ENCODE measurements around the gene USP48.
"Not testable (repeated sequence)": the region's sequence is repeated elsewhere in the genome, so short reads cannot be mapped to it uniquely, and the experiment has no call there.

The USP48 gene

GRCh38 chr1:21782868-21783678 lies at the start of gene USP48:
Gene USP48 (minus strand): TSS chr1:21783149. CDS start chr1:21782957, 192 bp downstream.
- peak; percentile 97 for DNase-seq

GRCh38 chr1:21831454-21831970 lies 48.6 kb upstream of the USP48 start:
- DNase-seq, result no peak

GRCh38 chr1:21830792-21831453 lies 48.0 kb upstream of the USP48 start:
- no peak for DNase-seq

- DNase-seq, result no peak
Observed at GRCh38 chr1:21829294-21829693, 46.3 kb upstream of the USP48 start.

GRCh38 chr1:21828506-21829210 lies 45.7 kb upstream of the USP48 start:
- DNase-seq, result no peak

GRCh38 chr1:21828075-21828474 lies 45.1 kb upstream of the USP48 start:
- DNase-seq, result no peak

- DNase-seq, result no peak
Observed at GRCh38 chr1:21827141-21827679, 44.3 kb upstream of the USP48 start.

GRCh38 chr1:21826694-21827093 lies 43.7 kb upstream of the USP48 start:
- not testable (repeated sequence) for DNase-seq

GRCh38 chr1:21825393-21825792 lies 42.4 kb upstream of the USP48 start:
- DNase-seq, result no peak

- DNase-seq, result no peak
Observed at GRCh38 chr1:21824926-21825325, 42.0 kb upstream of the USP48 start.

- DNase-seq, result no peak
Observed at GRCh38 chr1:21823980-21824702, 41.2 kb upstream of the USP48 start.

GRCh38 chr1:21823206-21823979 lies 40.4 kb upstream of the USP48 start:
- DNase-seq, result no peak

- DNase-seq, result no peak
Observed at GRCh38 chr1:21822349-21822748, 39.4 kb upstream of the USP48 start.

- no peak for DNase-seq
Observed at GRCh38 chr1:21821385-21822019, 38.6 kb upstream of the USP48 start.

- DNase-seq, result no peak
Observed at GRCh38 chr1:21820597-21821232, 37.8 kb upstream of the USP48 start.

GRCh38 chr1:21818656-21819055 lies 35.7 kb upstream of the USP48 start:
- peak; percentile 33 for DNase-seq

GRCh38 chr1:21816602-21817302 lies 33.8 kb upstream of the USP48 start:
- no peak for DNase-seq

GRCh38 chr1:21815724-21816321 lies 32.9 kb upstream of the USP48 start:
- no peak for DNase-seq

GRCh38 chr1:21814981-21815582 lies 32.1 kb upstream of the USP48 start:
- no peak for DNase-seq
